Renal cortex interstitium (tissue), 11 donors: Measurements from ENCODE around the gene PRUNE2. TPM values are rescaled to one million over a fixed set of nuclear protein-coding genes. Genes with fewer than 3 reads are reported as not detected.
"Not testable (repeated sequence)": the region's sequence is repeated elsewhere in the genome, so short reads cannot be mapped to it uniquely, and the experiment has no call there.

ENCODE experiments used
- DNase-seq, 11 donors: peaks; one replicate each; pipeline ENCODE4 v3.0.0-alpha.2; 2013; ENCODE audit warnings: low read depth in 9 of 11, low spot score in 4 of 11; ENCODE audit errors: extremely low read depth in 1 of 11
- polyA plus RNA-seq, 3 donors: library from polyadenylated mRNA; unstranded; fragments of 120-200 nt; gene quantifications; one replicate each; pipeline ENCODE4 v1.2.1, GENCODE V29; 2013; ENCODE audit not compliant: insufficient read length in 3 of 3

The PRUNE2 gene
- polyA plus RNA-seq, 3 donors = 10.9 to 14.6 (median 11.4) TPM

GRCh38 chr9:76758476-76758875, 147.4 kb downstream of the PRUNE2 start:
- DNase-seq = no peak

- DNase-seq = no peak
Measured at GRCh38 chr9:76756941-76757673, 148.8 kb downstream of the PRUNE2 start.

- DNase-seq = no peak
Measured at GRCh38 chr9:76756268-76756640, 149.7 kb downstream of the PRUNE2 start.

- DNase-seq = peak in 1 of 11 donors; percentile 7
Measured at GRCh38 chr9:76751001-76751400, 154.9 kb downstream of the PRUNE2 start.

- DNase-seq = no peak
Measured at GRCh38 chr9:76744336-76744735, 161.6 kb downstream of the PRUNE2 start.

GRCh38 chr9:76743931-76744330, 162.0 kb downstream of the PRUNE2 start:
- DNase-seq = no peak

- not testable (repeated sequence) for DNase-seq
Measured at GRCh38 chr9:76742890-76743289, 163.0 kb downstream of the PRUNE2 start.

GRCh38 chr9:76741524-76741923, 164.4 kb downstream of the PRUNE2 start:
- no peak for DNase-seq

- DNase-seq = no peak
Measured at GRCh38 chr9:76738402-76738801, 167.5 kb downstream of the PRUNE2 start.

- DNase-seq = no peak
Measured at GRCh38 chr9:76737154-76737902, 168.6 kb downstream of the PRUNE2 start.

- no peak for DNase-seq
Measured at GRCh38 chr9:76734716-76735115, 171.2 kb downstream of the PRUNE2 start.

- DNase-seq = no peak
Measured at GRCh38 chr9:76733096-76733495, 172.8 kb downstream of the PRUNE2 start.

GRCh38 chr9:76732341-76732958, 173.5 kb downstream of the PRUNE2 start:
- no peak for DNase-seq

- no peak for DNase-seq
Measured at GRCh38 chr9:76730801-76731200, 175.1 kb downstream of the PRUNE2 start.

- no peak for DNase-seq
Measured at GRCh38 chr9:76729980-76730737, 175.8 kb downstream of the PRUNE2 start.

GRCh38 chr9:76729116-76729515, 176.8 kb downstream of the PRUNE2 start:
- DNase-seq = no peak

GRCh38 chr9:76725885-76726284, 180.0 kb downstream of the PRUNE2 start:
- DNase-seq = no peak

GRCh38 chr9:76725011-76725546, 180.8 kb downstream of the PRUNE2 start:
- DNase-seq = no peak

- no peak for DNase-seq
Measured at GRCh38 chr9:76720245-76720644, 185.7 kb downstream of the PRUNE2 start.
